GM21825 (cell line): Measurements from ENCODE around the gene HRAS.

Experiments used
- ATAC-seq: cut with Tn5 transposase; IDR thresholded peaks from one replicate; pipeline ENCODE4 v1.9.1; 2021; ENCODE audit warnings: mild to moderate bottlenecking, moderate library complexity; ENCODE audit not compliant: unreplicated experiment

The HRAS gene

GRCh38 chr11:497565-498296 is 37.6 kb downstream of the HRAS start:
- no peak for ATAC-seq

- ATAC-seq, result no peak
Measured at GRCh38 chr11:496834-497564, 38.4 kb downstream of the HRAS start.

DNA sequence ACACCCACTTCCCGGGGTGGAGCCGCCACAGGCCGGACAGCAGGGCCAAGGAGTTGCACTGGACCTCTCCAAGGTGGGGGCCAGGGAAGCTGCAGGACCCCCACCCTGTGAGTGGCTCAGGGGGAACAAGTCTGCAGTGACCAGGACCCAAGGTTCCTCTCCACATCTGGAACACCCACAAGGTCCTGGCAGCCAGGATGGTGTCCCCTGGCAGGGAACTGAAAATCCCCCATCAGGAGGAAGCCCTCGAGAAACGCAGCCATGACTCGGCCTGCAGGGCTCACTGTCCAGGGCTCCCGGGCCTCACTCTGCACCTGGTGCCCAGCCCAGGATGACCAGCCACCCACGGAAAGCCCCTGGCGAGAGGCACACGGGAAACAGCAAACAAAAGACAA is 39.8 kb downstream of the HRAS start:
- ATAC-seq, result no peak

DNA sequence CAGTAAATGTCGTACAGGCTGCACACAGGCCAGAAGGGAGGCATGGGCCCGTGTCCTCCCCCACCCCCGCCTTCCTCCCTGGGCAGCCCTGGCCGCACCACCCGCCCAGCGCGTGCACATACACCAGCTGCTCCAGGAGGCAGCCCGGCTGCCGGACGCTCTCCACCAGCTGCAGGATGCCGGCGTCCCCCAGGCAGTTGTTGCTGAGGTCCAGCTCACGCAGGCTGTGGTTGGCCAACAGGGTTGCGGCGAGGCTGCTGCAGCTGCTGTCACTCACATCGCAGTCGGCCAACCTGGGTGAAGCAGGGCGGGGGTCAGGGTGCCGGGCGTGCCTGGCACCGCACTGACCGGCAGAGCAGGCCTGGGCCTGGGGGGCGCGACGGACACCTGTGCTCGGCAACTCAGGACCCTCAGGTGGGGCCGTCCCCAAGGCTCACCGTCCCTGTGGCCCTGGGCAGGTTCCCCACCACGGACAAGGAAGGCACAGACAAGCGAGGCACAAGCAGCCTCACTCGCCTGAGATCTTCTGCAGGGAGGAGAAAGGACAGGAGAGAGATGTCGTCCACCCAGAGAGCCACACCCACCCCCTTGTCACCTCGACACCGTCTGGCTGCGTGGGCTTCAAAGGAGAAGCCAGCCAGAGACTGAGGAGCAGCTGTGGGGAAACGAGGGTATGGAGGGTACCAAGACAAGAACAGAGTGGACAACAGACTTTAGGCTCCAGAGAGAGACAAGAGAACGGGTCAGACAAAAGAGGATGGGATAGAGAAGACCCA is 40.4 kb downstream of the HRAS start:
- no peak for ATAC-seq

DNA sequence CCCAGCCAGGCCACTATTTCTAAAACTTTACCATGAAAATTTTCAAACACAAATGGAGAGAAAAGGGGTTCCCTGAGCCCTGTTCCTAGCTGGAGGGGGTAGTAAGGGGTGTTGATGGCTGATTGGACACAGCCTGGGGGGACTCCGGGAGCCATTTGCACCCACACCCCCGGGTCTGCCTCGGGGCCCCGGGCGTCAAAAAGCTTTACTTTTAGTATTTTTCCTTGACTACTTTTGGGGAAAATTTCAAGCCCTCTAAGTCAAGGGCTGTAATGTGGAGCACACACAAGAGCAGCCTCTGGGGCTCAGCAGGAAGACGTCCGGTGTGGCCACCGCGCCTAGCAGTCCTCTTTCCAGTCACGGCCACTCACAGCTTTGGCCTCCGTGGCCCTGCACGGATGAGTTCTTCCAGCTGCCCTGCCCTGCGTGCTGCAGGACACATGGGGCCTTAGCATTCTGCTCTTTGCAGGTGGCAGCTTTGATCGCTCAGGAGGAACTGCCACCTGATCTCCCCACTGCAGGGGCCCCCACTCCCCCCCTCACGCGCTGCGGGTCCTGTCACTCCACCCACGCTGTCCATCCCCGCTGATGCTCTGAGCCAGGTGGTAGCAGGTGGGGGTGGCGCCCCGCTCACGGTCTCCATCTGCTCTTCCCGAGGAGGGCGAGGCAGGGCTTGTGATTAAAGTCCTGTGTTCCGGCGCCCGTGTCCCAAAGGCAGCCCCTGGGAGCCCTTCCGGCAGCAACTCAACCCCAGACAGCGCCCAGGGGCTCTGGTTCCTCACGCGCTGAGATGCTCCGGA is 42.7 kb downstream of the HRAS start:
- ATAC-seq, result no peak

DNA sequence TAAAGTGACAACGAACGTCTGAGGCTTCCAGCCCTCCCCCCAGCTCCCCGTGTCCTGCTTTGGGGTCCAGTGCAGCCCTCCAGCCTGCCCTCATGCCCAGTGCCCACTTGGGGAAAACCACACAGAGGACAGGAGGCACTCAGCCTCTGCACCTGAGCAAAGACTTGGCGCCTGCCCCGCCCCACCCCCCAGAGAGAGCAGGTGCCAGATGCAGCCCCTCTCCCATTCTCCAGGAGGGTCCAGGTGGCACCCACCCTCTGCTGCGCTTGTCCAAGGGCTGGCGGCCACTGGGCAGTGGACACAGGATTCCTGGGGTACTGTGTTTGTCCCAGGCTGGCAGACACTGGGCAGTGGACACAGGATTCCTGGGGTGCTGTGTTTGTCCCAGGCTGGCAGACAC is 44.0 kb downstream of the HRAS start:
- no peak for ATAC-seq

DNA sequence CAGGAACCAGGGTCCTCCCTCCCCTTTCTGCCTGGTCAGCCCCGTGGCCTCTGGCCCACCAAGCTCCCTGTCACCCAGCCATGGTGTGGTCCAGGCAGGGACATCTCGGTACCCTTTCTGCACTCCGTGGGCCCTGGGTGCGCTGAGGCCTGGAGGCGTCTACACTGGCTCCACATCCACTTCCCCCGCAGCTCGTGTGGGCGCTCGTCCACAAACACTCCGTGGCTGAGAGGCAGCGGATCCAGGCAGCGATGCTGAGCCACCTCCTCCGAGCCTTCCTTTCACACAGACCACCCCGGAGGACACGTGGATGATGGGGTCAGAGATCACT is 44.5 kb downstream of the HRAS start:
- ATAC-seq, result no peak

DNA sequence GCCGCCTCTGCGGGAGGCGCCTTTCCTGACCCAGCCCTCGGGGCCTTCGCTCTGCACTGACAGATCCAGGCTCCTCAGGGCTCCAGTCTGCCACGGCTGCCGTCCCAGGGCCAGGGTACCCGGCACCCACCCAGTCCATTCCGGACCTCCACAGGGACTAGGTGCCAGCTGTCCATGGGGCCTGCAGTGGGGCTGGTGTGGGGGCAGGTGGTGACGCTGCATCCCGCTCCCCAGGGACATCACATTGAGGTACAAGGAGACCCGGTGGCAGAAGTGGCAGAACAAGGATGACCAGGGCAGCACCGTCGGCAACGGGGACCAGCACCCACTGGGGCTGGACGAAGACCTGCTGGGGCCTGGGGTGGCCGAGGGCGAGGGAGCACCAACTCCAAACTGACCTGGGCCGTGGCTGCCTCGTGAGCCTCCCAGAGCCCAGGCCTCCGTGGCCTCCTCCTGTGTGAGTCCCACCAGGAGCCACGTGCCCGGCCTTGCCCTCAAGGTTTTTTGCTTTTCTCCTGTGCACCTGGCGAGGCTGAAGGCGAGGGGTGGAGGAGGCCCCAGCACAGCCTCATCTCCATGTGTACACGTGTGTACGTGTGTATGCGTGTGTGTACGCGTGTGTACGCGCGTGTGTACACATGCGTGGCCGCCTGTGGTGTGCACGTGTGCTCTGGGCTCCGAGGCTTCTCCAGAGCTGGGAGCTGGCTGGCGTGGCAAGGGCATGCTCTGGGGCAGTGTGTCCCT is 45.0 kb downstream of the HRAS start:
- ATAC-seq, result no peak

GRCh38 chr11:489610-490185 is 45.7 kb downstream of the HRAS start:
- ATAC-seq, result no peak

DNA sequence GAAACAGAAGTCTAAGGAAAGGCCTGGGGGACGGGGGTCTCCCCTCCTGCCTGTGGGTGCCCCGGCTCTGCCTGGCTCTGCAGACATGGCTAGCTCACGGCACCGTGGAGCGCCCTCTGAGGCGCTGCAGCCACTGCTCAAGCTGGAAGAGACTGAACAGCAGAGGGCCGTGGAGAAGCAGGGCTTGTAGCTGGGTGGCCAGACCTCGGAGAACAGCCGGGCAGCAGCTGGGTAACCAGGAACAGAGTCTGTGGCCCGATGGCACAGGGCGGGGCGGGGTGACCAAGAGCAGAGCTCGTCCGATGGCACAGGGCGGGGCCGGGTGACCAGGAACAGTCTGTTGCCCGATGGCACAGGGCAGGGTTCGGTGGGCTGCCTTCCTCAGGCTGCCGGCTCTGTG is 46.4 kb downstream of the HRAS start:
- no peak for ATAC-seq

DNA sequence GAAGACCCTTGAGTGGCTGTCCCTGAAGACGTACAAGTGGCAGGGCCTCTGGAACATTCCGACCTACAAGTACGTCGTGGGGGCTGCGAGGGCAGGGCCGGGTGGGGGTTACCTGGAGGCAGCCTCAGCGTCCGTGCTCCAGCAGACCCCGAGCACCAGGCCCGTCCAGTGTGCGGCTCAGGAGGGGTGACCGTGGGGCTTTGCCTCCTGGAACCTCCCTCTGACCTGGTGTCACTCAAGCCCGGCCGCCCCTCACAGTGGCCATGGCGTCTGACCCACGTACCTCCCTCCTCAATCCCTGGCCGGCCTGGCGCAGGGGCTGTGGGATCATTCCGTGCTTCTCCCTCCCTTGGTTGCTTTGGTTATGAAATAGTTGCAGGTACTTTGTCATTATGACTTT is 46.8 kb downstream of the HRAS start:
- ATAC-seq, result no peak

GRCh38 chr11:488062-488461 is 47.3 kb downstream of the HRAS start:
- ATAC-seq, result no peak

DNA sequence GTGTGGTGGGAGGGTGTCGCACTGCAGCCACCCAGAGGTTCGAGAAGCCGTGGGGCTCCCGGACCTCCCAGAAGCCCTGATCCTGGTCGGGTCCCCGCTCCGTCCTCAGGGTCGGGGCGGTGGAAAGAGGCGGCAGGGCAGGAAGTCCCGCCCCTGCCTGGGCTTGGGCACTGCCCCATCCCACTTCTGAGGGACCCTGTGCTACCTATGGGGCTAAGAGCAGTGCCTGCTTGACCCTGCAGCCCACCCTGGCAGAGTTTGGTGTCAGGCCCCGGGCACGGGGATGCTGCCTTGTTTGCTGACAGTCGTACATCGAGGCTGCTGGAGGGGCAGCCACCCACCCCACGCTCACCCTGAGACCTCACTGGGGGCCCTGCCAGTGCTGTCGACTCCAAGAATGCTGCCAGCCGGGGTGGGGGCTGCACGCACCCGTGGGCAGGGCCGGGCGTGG is 47.8 kb downstream of the HRAS start:
- ATAC-seq, result no peak

GRCh38 chr11:486189-486588 is 49.2 kb downstream of the HRAS start:
- ATAC-seq, result no peak

DNA sequence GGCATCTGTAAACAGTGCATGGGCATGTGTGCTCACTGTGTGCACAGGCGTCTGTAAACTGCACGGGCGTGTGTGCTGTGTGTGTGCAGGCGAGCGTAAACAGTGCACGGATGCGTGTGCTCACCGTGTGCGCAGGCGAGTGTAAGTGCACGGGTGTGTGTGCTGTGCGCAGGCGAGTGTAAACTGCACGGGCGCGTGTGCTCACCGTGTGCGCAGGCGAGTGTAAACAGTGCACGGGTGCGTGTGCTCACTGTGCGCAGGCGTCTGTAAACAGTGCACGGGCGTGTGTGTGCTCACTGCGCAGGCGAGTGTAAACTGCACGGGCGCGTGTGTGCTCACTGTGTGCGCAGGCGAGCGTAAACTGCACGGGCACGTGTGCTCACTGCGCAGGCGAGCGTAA is 50.8 kb downstream of the HRAS start:
- no peak for ATAC-seq
